ENCODE results near the gene MOB3B.
"Not testable (repeated sequence)": the region's sequence is repeated elsewhere in the genome, so short reads cannot be mapped to it uniquely, and the experiment has no call there.

Gene MOB3B

GRCh38 chr9:27518809-27519208, 10.8 kb downstream of the MOB3B start:
- DNase-seq (ENCODE audit: low read depth in 2 of 2): no peak

- no peak for DNase-seq (ENCODE audit: low read depth in 2 of 2)
Observed at GRCh38 chr9:27518006-27518405, 11.6 kb downstream of the MOB3B start.

- DNase-seq (ENCODE audit: low read depth in 2 of 2): no peak
Observed at GRCh38 chr9:27514551-27514950, 15.1 kb downstream of the MOB3B start.

GRCh38 chr9:27511771-27512170, 17.8 kb downstream of the MOB3B start:
- no peak for DNase-seq (ENCODE audit: low read depth in 2 of 2)

GRCh38 chr9:27510780-27511179, 18.8 kb downstream of the MOB3B start:
- no peak for DNase-seq (ENCODE audit: low read depth in 2 of 2)

GRCh38 chr9:27506981-27507380, 22.6 kb downstream of the MOB3B start:
- no peak for DNase-seq (ENCODE audit: low read depth in 2 of 2)

GRCh38 chr9:27505744-27506161, 23.9 kb downstream of the MOB3B start:
- DNase-seq (ENCODE audit: low read depth in 2 of 2): no peak

- DNase-seq (ENCODE audit: low read depth in 2 of 2): no peak
Observed at GRCh38 chr9:27504259-27504658, 25.4 kb downstream of the MOB3B start.

- no peak for DNase-seq (ENCODE audit: low read depth in 2 of 2)
Observed at GRCh38 chr9:27503623-27504022, 26.0 kb downstream of the MOB3B start.

GRCh38 chr9:27500902-27501301, 28.7 kb downstream of the MOB3B start:
- not testable (repeated sequence) for DNase-seq (ENCODE audit: low read depth in 2 of 2)

- no peak for DNase-seq (ENCODE audit: low read depth in 2 of 2)
Observed at GRCh38 chr9:27499451-27499850, 30.2 kb downstream of the MOB3B start.

- DNase-seq (ENCODE audit: low read depth in 2 of 2): no peak
Observed at GRCh38 chr9:27497883-27498417, 31.7 kb downstream of the MOB3B start.

- DNase-seq (ENCODE audit: low read depth in 2 of 2): no peak
Observed at GRCh38 chr9:27496135-27496504, 33.5 kb downstream of the MOB3B start.

- DNase-seq (ENCODE audit: low read depth in 2 of 2): no peak
Observed at GRCh38 chr9:27495480-27496134, 34.0 kb downstream of the MOB3B start.

GRCh38 chr9:27491154-27491553, 38.5 kb downstream of the MOB3B start:
- no peak for DNase-seq (ENCODE audit: low read depth in 2 of 2)

GRCh38 chr9:27489087-27489876, 40.3 kb downstream of the MOB3B start:
- DNase-seq (ENCODE audit: low read depth in 2 of 2): no peak

- no peak for DNase-seq (ENCODE audit: low read depth in 2 of 2)
Observed at GRCh38 chr9:27487927-27488326, 41.7 kb downstream of the MOB3B start.

GRCh38 chr9:27487128-27487640, 42.4 kb downstream of the MOB3B start:
- DNase-seq (ENCODE audit: low read depth in 2 of 2): no peak

- no peak for DNase-seq (ENCODE audit: low read depth in 2 of 2)
Observed at GRCh38 chr9:27485158-27485557, 44.5 kb downstream of the MOB3B start.

GRCh38 chr9:27483576-27483975, 46.0 kb downstream of the MOB3B start:
- DNase-seq (ENCODE audit: low read depth in 2 of 2): no peak

GRCh38 chr9:27482709-27483108, 46.9 kb downstream of the MOB3B start:
- DNase-seq (ENCODE audit: low read depth in 2 of 2): no peak

GRCh38 chr9:27478322-27478721, 51.3 kb downstream of the MOB3B start:
- DNase-seq (ENCODE audit: low read depth in 2 of 2): no peak
